AG08395 (cell line): ENCODE results near the gene MTCP1.

Source experiments
- DNase-seq: peaks from one replicate; pipeline ENCODE4 v3.0.0; 2012; ENCODE audit warnings: mixed read lengths, low spot score

Gene MTCP1

DNA sequence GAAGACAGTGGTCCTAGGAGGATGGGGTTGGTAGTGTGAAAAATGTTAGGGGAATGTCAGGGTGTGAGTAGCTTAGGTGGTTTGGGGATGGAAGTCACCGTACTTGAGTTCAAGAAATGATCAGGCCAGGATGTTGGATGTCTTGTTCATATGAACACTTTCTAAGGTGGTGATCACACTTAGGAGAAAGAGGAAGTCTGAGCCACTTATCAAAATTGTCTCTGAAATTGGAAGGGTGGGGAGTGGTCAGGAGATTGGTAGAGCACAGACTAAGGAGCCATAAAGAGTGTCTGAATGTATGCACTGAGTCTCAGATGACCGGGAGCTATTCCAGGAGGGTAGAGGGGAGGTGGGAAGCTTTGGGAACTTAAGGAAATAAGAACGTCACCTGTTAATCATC lies 17.3 kb downstream of the MTCP1 start:
- no peak for DNase-seq

DNA sequence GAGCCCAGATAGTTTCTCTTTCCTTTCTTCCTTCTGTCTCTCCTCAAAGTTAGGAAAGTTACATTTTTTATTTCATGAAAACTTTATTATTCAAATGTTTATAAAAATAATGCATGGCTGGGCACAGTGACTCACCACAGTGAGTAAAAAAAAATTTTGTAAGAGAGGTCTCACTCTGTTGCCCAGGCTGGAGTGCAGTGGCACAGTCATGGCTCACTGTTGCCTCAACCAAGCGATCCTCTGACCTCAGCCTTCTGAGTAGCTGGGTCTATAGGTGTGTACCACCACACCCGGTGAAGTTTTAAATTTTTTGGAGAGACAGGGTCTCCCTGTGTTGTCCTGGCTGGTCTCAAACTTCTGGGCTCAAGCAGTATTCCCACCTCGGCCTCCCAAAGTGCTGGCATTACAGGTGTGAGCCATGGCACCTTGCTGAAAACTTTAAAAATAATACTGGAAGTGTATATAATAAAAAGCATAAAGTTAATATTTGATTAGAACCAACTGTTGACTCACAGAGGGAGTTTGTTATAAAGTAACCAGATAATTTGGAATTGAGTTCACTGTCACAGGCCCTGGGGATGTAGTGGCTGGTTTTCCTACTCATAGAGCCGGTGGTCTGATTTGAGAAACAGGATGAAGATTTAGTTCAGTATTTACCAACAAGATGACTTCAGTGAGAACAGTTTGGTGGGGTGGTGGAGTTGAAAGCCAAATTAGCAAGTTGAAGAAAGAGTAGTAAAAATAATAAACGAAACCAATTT lies 18.0 kb downstream of the MTCP1 start:
- no peak for DNase-seq

DNA sequence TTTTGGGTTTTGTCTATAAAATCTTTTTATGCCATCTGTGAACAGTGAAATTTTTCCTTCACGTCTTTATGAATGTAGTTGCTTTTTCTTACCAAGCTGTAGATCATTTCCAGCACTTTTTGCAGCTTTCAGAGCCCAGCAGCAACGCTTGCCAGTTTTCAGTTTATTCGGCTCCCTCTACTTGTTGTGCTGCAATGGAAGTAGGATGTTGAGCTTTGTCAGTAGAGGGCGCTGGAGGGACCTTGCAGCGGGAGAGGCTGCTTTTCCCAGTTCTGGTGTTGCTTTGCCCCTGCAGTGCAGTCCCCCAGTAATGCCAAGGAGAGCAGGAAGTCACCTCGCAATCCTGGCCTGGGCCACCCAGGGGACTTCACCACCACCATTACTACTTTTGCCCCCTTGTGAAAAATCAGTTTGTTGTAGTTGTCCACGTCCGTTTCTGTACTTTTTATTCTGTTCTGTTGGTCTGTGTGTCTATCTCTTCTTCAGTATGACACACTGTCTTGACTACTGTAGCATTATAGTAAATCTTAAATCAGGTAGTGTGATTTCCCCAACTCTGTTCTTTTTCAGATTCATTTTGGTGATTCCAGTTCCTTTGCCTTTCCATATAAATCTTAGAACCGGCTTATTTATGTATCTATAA lies 21.8 kb downstream of the MTCP1 start:
- peak; percentile 19 for DNase-seq

DNA sequence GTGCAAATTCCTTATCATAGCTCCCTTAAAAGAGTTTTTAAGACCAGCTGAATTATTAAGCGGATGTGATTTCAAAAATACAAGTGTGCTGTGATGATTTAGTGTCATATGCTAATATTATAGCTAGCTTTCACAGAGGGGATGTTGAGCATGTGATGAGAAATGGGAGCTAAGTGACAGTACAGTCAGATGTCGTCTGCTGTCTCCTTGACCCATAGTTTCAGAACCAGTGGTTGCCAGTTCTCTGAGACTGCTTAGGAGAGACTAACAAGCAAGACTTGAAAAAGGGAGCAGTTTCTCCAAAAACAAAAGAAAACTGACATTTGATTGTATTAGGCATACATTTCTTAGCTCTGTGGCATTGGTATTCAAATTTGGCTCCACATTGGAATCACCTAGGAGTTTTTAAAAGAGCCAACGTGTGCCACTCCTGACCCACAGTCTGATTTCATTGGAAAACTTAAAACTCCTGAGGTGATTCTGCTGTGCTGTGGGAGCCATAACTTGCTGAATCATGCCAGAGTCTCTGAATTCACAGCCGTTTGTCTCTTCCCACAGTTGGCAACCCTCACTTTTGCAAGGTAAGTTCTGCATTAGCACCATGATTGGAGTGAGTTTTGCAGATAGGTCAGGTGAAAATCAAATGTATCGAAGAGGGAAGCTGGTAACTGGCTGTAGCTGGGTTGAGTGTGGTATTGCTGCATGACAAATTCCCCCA lies 24.0 kb downstream of the MTCP1 start:
- DNase-seq, result no peak

DNA sequence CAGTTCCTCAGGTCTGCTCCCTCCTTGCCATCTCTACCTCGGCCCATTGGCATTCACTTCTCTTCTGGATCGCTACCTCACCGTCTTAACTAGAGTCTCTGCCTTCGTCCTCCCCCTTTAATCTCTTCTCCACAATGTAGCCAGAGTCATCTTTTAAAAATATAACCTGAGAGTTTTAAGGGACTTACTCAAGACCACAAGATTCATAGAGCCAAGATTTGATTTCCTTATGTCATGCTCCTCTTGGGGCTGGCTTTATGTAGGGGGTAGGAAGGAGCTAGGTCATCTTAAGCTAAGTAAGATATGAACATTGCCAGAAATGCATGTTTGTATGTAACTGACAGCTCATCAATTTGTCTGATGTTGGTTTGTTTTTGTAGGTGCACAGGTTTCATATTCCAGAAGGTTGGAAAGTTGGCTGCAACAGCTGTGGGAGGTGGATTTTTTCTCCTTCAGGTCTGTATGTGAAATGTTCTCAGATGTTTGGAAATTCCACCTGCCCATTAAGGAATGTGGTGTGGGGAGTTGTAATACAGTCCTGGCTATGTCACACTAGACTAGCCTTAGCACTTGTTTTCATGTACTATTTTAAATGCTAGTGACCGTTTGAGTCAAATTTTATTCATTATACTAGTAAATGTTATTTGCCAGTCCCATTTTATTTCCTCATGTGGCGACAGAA lies 24.7 kb downstream of the MTCP1 start:
- no peak for DNase-seq

DNA sequence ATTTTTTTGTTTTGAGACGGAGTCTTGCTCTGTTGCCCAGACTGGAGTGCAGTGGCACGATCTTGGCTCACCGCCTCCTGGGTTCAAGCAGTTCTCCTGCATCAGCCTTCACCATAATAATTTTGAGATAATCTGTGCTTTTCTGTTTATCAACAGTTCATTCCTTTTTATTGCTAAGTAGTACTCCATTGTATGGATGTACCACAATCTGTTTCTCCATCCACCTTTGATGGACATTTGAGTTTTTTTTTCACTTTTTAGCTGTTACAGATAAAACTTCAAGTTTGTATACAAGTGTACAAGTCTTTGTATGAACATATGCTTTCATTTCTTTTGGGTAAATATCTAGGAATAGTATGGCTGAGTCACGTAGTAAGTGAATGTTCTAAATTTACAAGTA lies 35.2 kb downstream of the MTCP1 start:
- DNase-seq, result no peak

DNA sequence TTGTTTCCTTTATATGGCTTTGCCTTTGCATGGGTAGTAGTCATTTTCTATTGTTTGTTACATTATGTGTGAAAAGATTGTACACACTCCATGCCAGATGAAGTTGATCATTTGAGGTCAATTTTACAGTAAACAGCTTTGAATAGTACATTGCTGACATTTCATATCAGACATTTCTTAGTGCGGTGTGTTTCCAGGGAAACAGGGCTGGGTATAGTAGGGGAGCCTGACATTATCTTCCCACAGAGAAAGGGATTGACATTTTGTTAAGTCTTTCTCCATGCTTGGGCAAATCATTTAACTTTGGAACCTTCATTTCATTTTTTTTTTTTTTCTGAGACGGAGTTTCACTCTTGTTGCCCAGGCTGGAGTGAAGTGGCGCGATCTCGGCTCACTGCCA lies 39.3 kb downstream of the MTCP1 start:
- no peak for DNase-seq

DNA sequence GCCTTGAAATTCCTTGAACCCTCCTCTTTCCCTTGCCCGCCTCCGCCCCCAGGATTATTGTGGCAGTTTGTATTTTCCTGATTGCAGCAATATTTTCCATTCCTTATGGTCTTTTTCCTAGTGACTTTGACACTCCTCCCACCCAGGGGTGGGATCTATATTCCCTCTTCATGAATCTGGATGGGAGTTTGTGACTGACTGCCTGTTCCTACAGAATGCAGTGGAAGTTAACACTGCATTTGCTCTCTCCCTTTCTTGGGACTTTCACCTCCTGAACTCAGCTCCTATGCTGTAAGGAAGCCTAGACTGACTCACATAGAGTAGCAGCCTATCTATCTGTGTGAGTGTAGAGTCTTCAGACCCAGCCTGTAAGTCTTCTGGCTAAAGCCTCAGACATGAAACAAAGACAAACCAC lies 42.1 kb downstream of the MTCP1 start:
- no peak for DNase-seq

DNA sequence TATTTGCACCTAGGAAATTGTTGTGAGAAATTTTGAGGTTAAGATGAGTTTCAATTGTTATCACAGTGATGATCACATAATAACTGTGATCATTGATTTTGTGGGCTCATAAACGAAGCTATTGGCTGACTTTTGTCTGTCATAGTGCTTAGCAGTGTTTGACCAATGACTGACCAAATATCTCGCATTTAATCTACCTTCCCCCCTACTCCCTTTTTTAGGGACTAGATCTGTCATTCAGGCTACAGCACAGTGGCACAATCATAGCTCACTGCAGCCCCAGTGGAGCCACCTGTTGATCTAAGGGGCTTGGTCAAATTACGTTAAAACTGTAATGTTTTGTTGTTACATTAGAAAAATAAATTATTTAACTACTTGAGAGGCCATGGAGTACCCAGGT lies 42.8 kb downstream of the MTCP1 start:
- no peak for DNase-seq

DNA sequence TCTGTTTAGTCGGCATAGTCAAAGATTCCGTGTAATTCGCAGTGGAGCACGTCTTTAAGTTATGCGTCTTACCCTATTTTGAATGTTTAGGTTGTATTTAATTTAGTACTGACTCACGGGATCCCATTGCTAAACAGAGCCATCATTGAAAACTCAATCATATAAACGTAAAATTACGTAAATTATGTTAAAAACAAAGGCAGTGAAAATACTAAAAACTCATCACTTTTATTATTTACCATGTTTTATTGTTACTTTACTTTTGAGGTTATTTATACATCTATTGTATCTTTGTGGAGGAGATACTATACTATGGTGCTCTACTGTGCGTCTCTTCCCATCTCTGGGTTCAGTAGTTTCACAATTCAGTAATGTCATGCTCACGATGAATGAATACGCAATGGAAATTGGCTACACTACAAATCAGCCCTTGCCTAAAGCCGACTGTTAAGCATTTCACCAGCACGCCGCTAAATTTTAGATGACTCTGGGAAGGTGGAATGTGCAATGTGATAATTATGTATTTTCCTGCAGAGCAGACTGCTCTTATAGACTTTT lies 43.3 kb downstream of the MTCP1 start:
- DNase-seq, result peak; percentile 26

DNA sequence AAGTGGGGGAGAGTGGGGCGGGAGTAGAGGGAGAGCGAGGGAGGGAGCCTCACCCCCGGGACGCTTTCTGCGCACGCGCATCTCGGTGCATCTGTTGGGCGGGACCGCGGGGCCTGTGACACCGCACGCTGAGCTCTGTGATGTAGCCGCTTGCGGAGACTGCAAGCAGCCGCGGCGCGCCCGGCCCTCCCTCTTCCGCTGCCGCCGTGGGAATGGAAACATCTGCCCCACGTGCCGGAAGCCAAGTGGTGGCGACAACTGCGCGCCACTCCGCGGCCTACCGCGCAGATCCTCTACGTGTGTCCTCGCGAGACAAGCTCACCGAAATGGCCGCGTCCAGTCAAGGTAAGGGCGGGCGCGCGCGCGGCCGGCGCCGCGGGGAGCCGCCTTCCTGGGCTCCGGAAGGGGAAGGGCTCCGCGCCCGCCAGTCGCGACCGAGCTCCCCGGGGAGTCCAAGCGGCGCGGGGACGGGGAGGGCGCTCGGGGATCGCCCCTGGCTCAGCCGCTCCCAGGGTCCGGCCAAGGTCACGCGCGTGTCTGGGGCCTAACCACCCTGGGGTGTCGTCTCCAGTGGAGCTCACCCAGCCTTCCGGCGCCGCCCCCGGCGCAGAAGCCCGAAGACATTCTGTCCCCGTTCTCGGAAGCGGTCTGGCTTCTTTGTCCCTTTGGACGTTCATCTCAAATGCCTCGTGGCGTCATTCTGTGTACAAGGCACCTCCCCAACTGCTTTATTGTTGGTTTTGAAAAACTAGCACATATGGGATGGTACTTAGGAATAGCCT lies 44.0 kb downstream of the MTCP1 start, which contains the start of gene FUNDC2:
Gene FUNDC2 (plus strand): TSS at position 118 of the 782 bp plus-strand sequence. CDS start 95 bp downstream, at position 213.
- DNase-seq, result peak; percentile 88

DNA sequence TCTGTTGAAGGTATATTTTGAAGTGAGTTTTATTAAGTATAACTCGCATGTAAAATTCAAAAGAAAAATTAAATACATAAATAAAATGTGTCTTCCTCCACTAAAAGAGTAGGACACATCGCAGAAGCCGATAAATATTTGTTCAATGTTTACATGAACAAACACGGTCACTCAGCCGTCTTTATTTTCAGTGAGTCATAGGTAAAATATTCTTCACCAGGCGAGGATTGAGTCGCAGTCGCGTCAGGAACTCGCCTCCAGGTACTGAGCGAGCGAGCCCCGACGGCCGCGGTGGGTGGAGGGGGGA lies 44.6 kb downstream of the MTCP1 start:
- DNase-seq, result no peak

DNA sequence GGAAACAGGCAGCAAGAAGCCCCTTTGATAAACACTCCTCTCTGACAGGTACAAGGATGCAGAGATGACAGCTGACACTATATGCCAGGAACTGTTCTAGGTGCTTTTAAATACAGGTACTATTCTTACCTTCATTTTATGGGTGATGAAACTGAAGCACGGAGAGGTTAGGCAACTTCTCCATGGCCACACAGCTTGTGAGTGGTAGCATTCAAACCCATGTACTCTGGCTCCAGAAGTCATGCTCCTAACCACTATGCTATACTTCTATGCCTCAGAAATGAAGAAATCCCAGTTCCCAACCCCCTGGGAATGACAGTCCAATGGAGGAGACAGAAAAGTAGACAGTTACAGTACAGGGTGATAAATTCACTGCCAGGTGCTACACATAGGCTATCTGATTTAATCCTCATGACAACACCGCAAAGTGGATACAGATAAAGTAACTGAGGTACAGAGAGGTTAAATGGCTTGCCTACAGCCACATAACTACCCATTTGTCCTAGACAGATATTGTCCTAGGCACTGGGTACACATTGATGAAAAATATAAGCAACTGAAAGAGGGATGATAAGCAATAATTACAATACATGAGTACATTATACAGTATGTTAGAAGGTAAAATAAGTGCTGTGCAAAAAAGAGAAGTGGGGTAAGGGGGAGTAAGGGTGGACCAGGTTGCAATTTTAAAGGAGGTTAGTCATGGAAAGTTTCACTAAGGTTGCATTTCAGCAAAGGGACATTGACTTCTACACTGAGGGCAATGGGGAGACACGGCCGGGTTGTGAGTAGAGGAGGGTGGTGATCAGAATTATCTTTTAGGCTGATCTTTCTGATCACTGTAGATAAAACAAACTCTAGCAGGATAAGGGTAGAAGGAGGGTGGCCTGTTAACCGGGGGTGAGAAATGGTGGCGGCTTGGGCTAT lies 46.8 kb downstream of the MTCP1 start:
- DNase-seq, result no peak

DNA sequence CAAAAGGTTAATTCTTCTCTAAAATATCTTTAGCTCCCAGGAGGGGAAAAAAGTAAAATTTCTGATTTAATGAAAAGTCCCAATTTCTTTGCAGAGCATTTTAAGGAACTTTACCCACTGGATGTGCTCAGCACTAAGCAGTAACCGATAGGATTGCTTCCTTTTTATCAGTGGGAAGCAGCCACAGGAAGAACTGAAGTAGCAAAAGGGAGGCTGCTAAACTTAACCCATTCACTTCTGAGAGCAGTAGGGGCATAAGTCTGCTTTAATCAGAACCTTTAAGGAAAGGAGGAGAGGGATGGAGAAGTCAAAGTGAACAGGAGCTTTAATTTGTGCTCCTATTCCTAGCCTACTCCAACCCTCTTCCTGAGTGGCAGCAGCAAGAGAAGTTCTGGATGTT lies 48.4 kb downstream of the MTCP1 start, which contains the start of gene F8:
Gene F8 (minus strand): TSS at position 139 of the 400 bp plus-strand sequence. CDS start 171 bp downstream, outside the sequence.
- no peak for DNase-seq

DNA sequence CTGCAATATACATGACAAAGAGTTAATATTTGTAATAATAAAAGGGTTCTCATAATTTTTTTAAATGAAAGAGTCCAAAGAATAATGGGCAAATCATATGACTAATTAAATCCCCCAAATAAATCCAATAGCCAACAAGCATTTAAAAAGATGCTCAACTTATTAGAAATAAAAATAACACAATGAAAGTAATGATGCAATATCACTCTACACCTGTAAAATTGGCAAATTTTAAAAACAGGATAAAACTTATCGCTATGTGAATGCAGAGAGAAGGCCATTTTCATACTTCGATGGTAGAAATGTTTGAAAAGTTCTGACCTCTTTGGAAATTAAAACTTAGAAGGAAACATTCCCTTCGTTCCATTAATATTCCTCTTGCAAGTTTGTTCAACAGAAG lies 50.3 kb downstream of the MTCP1 start:
- DNase-seq, result no peak
